ENCODE data around the gene PRM1.
A peak's percentile ranks its signal among the peaks of the same experiment; 100 is the strongest.

PRM1 gene, protein sequence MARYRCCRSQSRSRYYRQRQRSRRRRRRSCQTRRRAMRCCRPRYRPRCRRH

GRCh38 chr16:11280616-11281522, at the start of gene PRM1:
Gene PRM1, minus strand, starts transcription at chr16:11281330. Its CDS starts 92 bp downstream, at chr16:11281238.
- ATAC-seq = no peak
- no peak for DNase-seq

- DNase-seq = no peak
- ATAC-seq = no peak
Measured at GRCh38 chr16:11330526-11331237, 49.6 kb upstream of the PRM1 start.

- DNase-seq (no peak), ATAC-seq (no peak)
Measured at GRCh38 chr16:11329891-11330290, 48.8 kb upstream of the PRM1 start.

DNA sequence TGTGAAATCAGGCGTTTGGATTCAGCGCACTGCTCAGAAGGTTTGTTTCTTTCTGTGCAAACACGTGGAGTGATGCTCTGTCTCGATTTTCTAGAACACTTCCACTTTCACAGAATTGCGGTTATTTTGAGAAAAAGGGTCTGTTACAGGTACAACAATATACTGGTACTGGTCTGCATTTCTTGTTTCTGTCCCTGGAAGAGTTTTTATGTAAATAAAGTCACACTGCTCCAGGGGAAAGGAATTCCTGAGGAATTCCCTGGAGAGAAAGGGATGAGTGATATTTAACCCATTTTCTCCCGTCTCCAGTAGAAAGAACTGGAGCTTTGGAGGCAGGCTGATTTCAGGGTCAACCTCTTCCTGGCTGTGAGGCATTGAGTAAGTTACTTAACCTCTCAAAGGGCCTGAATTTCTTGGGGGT, 48.0 kb upstream of the PRM1 start:
- ATAC-seq (no peak), DNase-seq (no peak)

DNA sequence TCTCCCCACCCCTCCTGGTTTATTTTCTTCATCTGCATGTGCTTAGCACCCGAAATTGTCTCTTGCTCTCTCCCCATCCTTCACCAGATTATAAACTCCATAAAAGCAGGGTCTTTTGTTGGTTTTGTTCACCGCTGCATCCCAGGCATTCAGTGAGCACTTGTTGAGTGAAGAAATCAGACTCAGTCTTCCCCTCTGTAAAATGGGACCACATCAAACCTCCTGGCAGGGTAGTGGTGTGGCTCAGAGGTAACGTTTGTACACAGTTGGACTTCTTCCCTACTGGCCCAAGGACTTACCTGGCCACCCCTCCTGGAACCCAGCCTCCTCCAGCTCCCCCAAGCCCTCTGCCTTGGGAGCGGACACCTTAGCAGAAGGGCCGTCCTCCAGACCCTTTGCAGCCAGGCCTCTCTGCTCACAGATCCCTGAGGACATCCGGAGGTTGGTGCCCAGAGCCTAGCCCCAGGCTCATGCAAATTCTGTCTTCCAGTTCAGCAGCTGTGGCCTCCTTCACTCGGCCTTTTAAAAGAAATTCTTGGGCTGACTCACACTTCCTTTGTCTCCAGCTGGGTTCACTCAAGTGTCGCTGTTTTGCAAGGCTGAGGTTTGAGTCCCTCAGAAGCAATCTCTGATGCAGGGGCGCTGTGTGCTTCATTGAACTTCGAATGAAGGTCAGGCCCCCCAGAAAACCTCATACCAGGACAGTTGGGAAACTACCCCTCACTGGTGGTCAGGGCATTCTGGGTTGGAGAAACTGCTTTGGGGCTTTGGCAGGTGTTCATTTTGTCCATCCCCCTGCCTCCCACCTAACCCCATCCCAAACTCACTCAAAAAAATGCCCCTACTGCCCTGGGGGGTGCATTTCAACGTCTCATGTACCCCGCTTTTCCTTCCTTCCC, 47.3 kb upstream of the PRM1 start:
- DNase-seq (peak; percentile 58), ATAC-seq (peak; percentile 81)

- DNase-seq = no peak
- peak; percentile 25 for ATAC-seq
Measured at GRCh38 chr16:11327277-11328171, 46.4 kb upstream of the PRM1 start.

DNA sequence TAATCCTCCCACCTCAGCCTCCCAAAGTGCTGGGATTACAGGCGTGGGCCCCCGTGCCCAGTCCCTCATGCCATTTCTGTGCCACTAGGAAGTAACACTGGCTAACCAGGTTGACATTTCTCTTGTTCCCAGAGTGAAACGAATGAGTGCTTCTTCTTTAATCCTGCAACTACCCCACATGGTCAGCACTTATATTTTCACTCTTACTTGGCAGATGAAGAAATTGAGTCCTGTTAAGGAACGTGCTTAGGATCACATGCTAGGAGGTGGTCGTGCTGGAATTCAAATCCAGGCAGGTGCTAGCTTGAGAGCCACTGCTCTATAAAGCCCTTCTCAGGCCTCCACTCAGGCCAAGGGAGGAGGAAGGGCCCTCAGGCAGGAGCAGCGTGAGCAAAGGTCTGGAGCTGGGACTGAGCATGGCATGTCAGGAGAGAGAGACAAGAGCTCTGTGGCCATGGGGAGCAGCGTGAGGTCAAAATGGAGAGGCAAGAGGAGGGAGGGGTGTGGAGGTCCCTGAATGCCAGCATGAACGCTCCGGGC, 45.7 kb upstream of the PRM1 start:
- ATAC-seq = no peak
- no peak for DNase-seq

DNA sequence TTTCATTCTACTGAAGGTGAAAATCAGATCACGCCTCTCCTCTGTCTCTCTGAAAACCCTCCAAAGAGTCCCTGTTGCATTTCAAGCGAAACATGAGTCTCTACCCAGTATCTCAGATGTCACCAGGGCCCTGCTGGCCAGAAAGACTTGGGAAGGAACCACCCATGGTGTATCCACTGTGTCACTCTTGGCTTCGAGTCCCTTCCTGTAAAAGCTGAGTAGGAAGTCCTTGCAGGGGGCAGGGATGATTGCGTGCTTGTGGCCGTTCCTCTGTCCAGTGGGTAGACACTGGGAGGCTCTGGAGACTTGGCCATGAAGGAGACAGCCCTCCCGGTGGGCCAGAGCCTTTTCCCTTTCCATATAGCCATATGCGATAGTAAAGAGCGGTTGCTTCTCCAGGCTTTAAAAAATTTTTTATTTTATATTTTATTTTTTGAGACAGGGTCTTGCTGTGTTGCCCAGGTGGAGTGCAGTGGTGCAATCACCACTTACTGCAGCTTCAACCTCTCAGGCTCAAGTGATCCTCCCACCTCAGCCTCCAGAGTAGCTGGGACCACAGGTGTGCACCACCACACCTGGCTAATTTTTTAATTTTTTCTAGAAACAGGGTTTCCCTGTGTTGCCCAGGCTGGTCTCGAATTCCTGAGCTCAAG, 45.1 kb upstream of the PRM1 start:
- DNase-seq (no peak), ATAC-seq (no peak)

DNA sequence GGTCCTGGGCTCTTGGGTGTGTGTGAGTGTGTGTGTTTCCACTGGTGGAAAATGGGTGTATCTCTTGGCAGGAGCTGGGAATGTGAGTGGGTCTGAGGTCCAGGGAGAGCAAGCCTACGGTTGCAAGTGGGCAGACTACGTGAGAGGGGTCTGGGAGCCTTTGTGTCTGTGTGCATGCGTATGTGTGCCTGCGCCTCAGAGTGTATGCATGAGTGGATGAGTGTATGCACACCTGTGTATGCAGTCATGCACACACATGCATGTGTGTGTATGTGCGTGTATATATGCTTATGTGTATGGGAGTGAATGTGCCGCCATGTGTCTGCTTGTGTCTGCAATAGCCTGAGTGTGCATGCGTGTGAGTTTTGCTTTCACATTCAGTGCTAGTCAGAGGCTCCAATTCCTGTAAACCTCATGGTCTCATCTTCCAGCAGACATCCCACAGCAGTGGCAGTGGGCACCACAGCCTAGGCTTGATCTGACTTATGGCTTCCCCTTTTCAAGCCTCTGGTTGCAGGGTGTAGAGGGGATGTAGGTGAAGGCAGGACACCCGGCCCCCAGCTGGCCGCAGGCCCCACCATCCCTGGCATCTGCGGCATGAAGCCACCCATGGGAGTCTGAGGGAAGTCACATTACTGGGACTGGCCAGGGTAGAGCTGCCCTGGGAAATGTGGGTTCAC, 44.4 kb upstream of the PRM1 start:
- DNase-seq (no peak), ATAC-seq (peak; percentile 48)

GRCh38 chr16:11323551-11324336, 42.6 kb upstream of the PRM1 start:
- ATAC-seq (no peak), DNase-seq (no peak)

DNA sequence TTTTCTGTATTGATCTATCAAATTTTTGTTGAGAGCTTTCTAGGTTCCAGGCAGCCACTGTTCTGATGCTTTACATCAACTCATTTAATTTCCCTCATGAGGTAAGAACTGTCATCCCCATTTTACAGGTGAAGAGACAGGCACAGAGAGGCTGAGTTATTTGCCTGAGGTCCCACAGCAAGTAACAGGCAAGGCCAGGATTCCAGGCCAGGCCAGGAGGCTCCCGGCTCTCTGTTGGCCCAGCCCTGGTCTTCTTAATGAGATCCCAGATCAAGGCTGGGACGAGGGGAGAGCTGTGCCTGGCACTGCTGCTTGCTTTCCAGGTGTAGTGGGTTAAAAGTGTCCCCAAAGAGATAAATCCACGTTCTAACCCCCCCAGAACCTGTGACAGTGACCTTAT, 41.7 kb upstream of the PRM1 start:
- ATAC-seq (no peak), DNase-seq (no peak)

DNA sequence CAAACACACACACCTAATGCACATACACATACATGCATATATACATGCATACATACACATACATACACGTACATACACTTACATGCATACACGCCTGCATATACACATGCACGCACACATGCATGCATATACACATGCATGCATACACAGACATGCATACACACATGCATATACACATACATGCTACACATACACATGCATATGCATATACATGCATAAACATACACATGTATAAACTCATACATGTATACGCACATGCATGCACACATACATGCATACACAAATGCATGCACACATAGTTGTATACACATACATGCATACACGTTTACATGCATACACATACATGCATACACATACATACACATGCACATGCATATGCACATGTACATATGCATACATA, 40.5 kb upstream of the PRM1 start:
- ATAC-seq (no peak), DNase-seq (no peak)

DNA sequence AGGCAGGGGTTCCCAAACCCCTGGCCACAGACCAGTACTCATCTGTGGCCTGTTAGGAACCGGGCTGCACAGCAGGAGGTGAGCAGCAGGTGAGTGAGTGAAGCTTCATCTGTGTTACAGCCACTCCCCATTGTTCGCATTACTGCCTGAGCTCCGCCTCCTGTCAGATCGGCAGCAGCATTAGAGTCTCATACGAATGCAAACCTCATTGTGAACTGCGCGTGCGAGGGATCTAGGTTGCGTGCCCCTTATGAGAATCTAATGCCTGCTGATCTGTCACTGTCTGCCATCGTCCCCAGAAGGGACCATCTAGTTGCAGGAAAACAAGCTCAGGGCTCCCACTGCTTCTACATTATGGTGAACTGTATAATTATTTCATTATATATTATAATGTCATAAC, 39.0 kb upstream of the PRM1 start:
- DNase-seq (no peak), ATAC-seq (no peak)

- DNase-seq (no peak), ATAC-seq (no peak)
Measured at GRCh38 chr16:11319529-11320146, 38.5 kb upstream of the PRM1 start.

- DNase-seq (no peak), ATAC-seq (no peak)
Measured at GRCh38 chr16:11318817-11319216, 37.7 kb upstream of the PRM1 start.

- DNase-seq = no peak
- ATAC-seq = no peak
Measured at GRCh38 chr16:11316331-11317015, 35.3 kb upstream of the PRM1 start.

DNA sequence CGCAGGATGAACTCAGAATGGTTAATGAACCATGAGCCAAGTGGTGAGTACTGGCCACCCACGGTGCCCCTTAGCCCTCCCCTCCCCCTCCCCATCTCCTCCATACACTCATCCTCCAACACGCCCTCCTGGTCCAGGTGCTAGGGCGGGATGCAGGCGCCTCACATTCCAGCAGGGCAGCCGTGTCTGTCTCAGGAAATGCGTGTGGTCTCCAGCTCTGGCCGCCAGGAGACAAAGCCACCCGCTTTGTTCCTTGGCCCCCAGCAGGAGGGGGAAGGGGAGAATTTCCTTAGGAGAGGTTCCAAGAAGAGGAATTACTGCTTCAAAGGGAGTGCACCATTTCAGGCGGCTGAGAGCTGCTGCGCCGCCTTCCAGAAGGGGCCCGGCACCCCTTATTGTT, 34.4 kb upstream of the PRM1 start:
- ATAC-seq = no peak
- no peak for DNase-seq

DNA sequence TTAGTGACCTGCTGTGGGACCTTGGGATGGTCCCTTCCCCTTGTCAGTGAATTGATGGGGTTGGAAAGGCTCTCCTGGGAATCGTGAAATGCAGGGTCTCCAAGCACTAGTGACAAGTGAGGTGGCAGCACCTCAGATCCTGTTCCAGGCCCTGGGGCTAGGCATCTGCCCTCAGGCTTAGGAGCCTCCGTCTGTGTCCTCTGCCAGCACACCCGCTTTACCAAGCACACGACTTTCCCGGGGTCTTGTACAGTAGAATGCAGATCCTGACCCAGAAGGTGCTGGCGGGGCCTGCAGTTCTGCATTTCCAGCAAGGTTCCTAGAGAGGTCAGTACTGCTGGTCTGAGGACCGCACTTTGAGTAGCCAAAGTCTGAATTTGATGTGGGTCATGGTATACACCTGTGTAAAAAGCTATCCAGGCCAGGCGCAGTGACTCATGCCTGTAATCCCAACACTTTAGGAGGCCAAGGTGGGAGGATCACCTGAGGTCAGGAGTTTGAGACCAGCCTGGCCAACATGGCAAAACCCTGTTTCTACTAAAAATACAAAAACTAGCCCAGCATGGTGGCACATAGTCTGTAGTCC, 33.3 kb upstream of the PRM1 start:
- ATAC-seq = no peak
- DNase-seq = no peak

Data from stimulated activated naive CD8-positive, alpha-beta T cell treated with anti-CD3 and anti-CD28 coated beads, Interleukin-15, Interleukin-2, amounts not matched to agents 100 U/mL and 50 U/mL, for 24 hours (primary cell).